HepG2 (cell line): ENCODE results near the gene RASD1. TPM values are rescaled to one million over a fixed set of nuclear protein-coding genes. Genes with fewer than 3 reads are reported as not detected.

Experiments
- CHD4 ChIP-seq: fragments of 200-600 bp; sonication (generic); IDR thresholded peaks from 2 replicates; pipeline ENCODE4 v1.7.0; 2017; ENCODE audit warnings: mild to moderate bottlenecking, low read length, borderline replicate concordance
- GMEB1 ChIP-seq: sonication (generic); formaldehyde crosslinking; IDR thresholded peaks from 2 replicates; pipeline ENCODE4 v1.5.1; 2020; ENCODE audit warnings: missing genetic modification reagents, mild to moderate bottlenecking, borderline replicate concordance
- KDM6A ChIP-seq: IDR thresholded peaks from 2 replicates; pipeline ENCODE4 v1.6.1; 2016; ENCODE audit warnings: low read depth
- MEF2D ChIP-seq: sonication (generic); formaldehyde crosslinking; IDR thresholded peaks from 2 replicates; pipeline ENCODE4 v1.5.1; 2020; ENCODE audit warnings: mild to moderate bottlenecking, missing genetic modification reagents
- RCOR2 ChIP-seq: IDR thresholded peaks from 2 replicates; pipeline ENCODE4 v1.6.1; 2016; ENCODE audit warnings: missing biosample characterization, missing genetic modification reagents
- REL ChIP-seq: sonication (generic); formaldehyde crosslinking; conservative IDR thresholded peaks from 2 replicates; pipeline ENCODE4 v1.8.0; 2022; ENCODE audit warnings: mild to moderate bottlenecking, missing genetic modification reagents, moderate library complexity
- SP4 ChIP-seq: sonication (generic); formaldehyde crosslinking; IDR thresholded peaks from 2 replicates; pipeline ENCODE4 v1.8.1; 2023; ENCODE audit warnings: mild to moderate bottlenecking, missing genetic modification reagents
- THAP11 ChIP-seq: IDR thresholded peaks from 2 replicates; pipeline ENCODE4 v1.6.1; 2016; ENCODE audit warnings: missing biosample characterization, missing genetic modification reagents
- ZBTB34 ChIP-seq: sonication (generic); formaldehyde crosslinking; IDR thresholded peaks from 2 replicates; pipeline ENCODE4 v1.8.0; 2022; ENCODE audit warnings: mild to moderate bottlenecking, missing genetic modification reagents
- ZBTB7B ChIP-seq: sonication (generic); formaldehyde crosslinking; IDR thresholded peaks from 2 replicates; pipeline ENCODE4 v1.4.0; 2020; ENCODE audit warnings: missing genetic modification reagents
- ZNF431 ChIP-seq: sonication (generic); formaldehyde crosslinking; IDR thresholded peaks from 2 replicates; pipeline ENCODE4 v1.9.0; 2022; ENCODE audit warnings: missing genetic modification reagents, low read depth, mild to moderate bottlenecking, borderline replicate concordance
- ZNF646 ChIP-seq: sonication (generic); formaldehyde crosslinking; IDR thresholded peaks from 2 replicates; pipeline ENCODE4 v1.9.0; 2021; ENCODE audit warnings: mild to moderate bottlenecking, missing genetic modification reagents
- ZNF772 ChIP-seq: sonication (generic); formaldehyde crosslinking; IDR thresholded peaks from 2 replicates; pipeline ENCODE4 v1.5.0; 2020; ENCODE audit warnings: mild to moderate bottlenecking, missing genetic modification reagents
- polyA plus RNA-seq, 8 experiments: library from polyadenylated mRNA; depleted of rRNA in 3 of 8; stranded (reverse) in 7 of 8; unstranded in 1 of 8; fragments of >200 nt; fragmentation: Illumina TruSeq in 4 of 8; extraction: Trizol in 4 of 8; gene quantifications; 2 replicates each; pipeline versions ENCODE4 v1.2.1 to v1.2.3, GENCODE V29; 2011 to 2016; ENCODE audit warnings: low read depth in 4 of 8, missing spikeins in 1 of 8, mixed read lengths in 1 of 8; ENCODE audit not compliant: insufficient read depth in 1 of 8
- total RNA-seq, 5 experiments: library from RNA; depleted of rRNA; stranded (reverse); fragments of >200 nt; fragmentation: Illumina TruSeq; extraction: Trizol; gene quantifications; 2 replicates each; pipeline ENCODE4 v1.2.3, GENCODE V29; 2016; ENCODE audit warnings: low read depth in 1 of 5
- TF ChIP-seq, protein P1 (sequence below): IDR thresholded peaks from 2 replicates; pipeline ENCODE4 v1.6.1; 2012; ENCODE audit warnings: low read depth, low read length, improper control_type of control experiment
- TF ChIP-seq, protein P2 (sequence below): sonication (generic); formaldehyde crosslinking; IDR thresholded peaks from 2 replicates; pipeline ENCODE4 v1.5.0; 2020; ENCODE audit warnings: mild to moderate bottlenecking, missing genetic modification reagents, borderline replicate concordance

Gene RASD1
- total and polyA plus RNA-seq, 2 of the 13 experiments (the other 11 are each of a cell fraction or from before 2014, with no cell fraction given), result 1.6 to 4.2 TPM

DNA sequence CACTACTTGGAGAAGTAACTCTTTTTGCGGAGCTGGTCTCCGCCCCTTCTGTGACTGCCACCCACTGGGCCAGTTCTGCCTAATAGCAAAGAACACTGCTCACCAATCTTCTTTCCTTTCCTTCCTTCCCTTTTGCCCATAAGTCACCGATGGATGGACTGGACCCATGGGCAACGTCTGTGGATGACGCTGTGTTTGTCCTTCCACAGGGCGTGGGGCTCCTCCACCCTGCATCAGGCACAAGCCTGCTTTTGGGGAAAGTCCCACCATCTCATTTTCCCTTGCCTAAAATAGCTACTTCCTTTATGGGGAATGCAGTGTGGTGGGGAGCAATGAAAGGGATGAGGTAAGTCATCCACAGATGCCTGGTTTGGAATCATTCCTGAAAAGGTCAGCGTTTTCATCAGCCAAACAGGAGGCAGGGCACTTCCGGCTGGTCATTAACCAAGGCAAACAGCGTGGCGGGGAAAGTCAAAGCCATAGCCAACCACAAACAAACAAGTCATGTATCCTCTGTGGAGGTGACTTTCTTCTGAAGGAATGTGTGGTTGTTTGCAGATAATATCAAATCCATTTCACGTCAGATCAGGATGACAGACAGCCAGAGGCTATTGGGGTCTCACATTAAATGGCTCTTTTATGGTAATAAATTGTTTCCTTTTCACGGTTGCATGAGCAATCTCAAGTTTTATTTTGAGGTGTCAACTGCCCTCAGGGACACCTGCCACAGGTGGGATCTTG is 50.1 kb downstream of the RASD1 start (continued):
- TF ChIP-seq KDM6A (CRISPR knock-in tag) (peak; percentile 61; the same call in 1 of the 2 replicates), CHD4 (peak; percentile 68; the same call in 1 of the 2 replicates), ZNF772 (CRISPR knock-in tag) (no peak), RCOR2 (CRISPR knock-in tag) (peak; percentile 91), THAP11 (CRISPR knock-in tag) (peak; percentile 77), ZNF646 (CRISPR knock-in tag) (0 out of 2 replicates have a peak, but pooled peaks have one; percentile 47), ZNF431 (CRISPR knock-in tag) (no peak; the same call in 1 of the 2 replicates), MEF2D (peak; percentile 97), ZBTB34 (CRISPR knock-in tag) (peak; percentile 99), ZBTB7B (CRISPR knock-in tag) (peak; percentile 86), SP4 (peak; percentile 73), GMEB1 (peak; percentile 27; the same call in 1 of the 2 replicates), REL (CRISPR knock-in tag) (no peak)
- TF ChIP-seq, protein P1, sequence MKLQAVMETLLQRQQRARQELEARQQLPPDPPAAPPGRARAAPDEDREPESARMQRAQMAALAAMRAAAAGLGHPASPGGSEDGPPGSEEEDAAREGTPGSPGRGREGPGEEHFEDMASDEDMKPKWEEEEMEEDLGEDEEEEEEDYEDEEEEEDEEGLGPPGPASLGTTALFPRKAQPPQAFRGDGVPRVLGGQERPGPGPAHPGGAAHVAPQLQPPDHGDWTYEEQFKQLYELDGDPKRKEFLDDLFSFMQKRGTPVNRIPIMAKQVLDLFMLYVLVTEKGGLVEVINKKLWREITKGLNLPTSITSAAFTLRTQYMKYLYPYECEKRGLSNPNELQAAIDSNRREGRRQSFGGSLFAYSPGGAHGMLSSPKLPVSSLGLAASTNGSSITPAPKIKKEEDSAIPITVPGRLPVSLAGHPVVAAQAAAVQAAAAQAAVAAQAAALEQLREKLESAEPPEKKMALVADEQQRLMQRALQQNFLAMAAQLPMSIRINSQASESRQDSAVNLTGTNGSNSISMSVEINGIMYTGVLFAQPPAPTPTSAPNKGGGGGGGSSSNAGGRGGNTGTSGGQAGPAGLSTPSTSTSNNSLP, result peak; percentile 95
- TF ChIP-seq, protein P2, sequence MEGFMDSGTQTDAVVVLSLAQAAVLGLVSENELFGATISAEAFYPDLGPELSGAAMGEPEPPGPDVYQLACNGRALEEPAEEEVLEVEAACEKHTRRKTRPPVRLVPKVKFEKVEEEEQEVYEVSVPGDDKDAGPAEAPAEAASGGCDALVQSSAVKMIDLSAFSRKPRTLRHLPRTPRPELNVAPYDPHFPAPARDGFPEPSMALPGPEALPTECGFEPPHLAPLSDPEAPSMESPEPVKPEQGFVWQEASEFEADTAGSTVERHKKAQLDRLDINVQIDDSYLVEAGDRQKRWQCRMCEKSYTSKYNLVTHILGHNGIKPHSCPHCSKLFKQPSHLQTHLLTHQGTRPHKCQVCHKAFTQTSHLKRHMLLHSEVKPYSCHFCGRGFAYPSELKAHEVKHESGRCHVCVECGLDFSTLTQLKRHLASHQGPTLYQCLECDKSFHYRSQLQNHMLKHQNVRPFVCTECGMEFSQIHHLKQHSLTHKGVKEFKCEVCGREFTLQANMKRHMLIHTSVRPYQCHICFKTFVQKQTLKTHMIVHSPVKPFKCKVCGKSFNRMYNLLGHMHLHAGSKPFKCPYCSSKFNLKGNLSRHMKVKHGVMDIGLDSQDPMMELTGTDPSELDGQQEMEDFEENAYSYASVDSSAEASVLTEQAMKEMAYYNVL (CRISPR knock-in tag), result peak; percentile 88
